Measurements from ENCODE around the gene IMP4. TPM values are rescaled to one million over a fixed set of nuclear protein-coding genes. Genes with fewer than 3 reads are reported as not detected.

The IMP4 gene
- total and polyA plus RNA-seq, 2 of the 8 experiments (the other 6 are each of a cell fraction or from before 2014, with no cell fraction given) = 96.8 to 194 TPM

DNA sequence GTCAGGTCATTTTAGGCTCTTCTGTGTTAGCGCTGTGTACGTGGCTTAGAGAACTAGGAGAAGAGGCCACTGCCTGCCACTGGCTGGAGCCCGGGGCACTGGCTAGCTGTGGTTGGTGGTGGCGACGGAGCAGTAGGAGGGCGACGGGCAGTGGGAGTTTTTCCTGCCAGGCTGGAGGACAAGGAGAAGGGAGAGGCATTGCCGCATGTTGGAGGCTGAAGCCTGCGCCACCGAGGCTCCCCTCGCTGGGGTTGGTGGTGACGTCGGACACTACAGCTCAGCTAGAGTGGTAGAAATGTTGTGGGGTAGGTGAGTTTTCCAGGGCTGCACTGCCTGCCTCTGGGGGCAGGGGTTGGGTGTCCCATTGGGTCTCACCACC is 41.7 kb upstream of the IMP4 start:
- H3K27me3 ChIP-seq (replicated peaks in 1 of 4; ENCODE audit: control insufficient read depth in 3 of 4, extremely low read depth in 1 of 4, insufficient read depth in 3 of 4, low read length in 3 of 4) = no peaks in the 10 kb centered on the region
- no peaks in the 10 kb centered on the region for H3K79me1 ChIP-seq (ENCODE audit: low read depth, low read length)
- no peak overlapping the region for H4K5ac ChIP-seq (ENCODE audit: insufficient read length, low read depth, low read length)
- no peak overlapping the region for H4K91ac ChIP-seq (replicated peaks; ENCODE audit: insufficient read length, low read length)
- H3K36me3 ChIP-seq (ENCODE audit: control insufficient read depth in 2 of 4, insufficient read depth in 4 of 4, low read length in 3 of 4) = no peaks in the 10 kb centered on the region
- H2BK5ac ChIP-seq (ENCODE audit: low read depth, low read length) = no peak overlapping the region
- H3K23ac ChIP-seq (ENCODE audit: insufficient read length) = no peak overlapping the region
- H2BK15ac ChIP-seq (ENCODE audit: low read length) = no peak overlapping the region
- no peaks in the 10 kb centered on the region for H3K4me1 ChIP-seq (replicated peaks in 1 of 4; ENCODE audit: control insufficient read depth in 3 of 4, insufficient read depth in 4 of 4, low read length in 3 of 4)
- no peak for DNase-seq (ENCODE audit: low read depth in 1 of 2, low spot score in 2 of 2)
- no peaks in the 10 kb centered on the region for H3K9me3 ChIP-seq (ENCODE audit: insufficient read depth in 2 of 2, low read depth in 1 of 2, low read length in 1 of 2)
- CTCF ChIA-PET (ENCODE audit: partially characterized antibody) = interaction anchor here (1.2 to 1.6 kb wide), 2 partner anchors 15 to 30 kb away, joined by 4 to 8 read pairs; no protein-coding TSS in a partner anchor
- no peak overlapping the region for H3K4ac ChIP-seq (replicated peaks; ENCODE audit: insufficient read length, low read depth, low read length)
- H3K9ac ChIP-seq (replicated peaks in 1 of 4; ENCODE audit: extremely low read depth in 1 of 4, low read depth in 3 of 4, low read length in 3 of 4) = no peak overlapping the region
- no peak overlapping the region for H2AFZ ChIP-seq (ENCODE audit: low read length)
- no peak for FAIRE-seq
- WGBS, 2 experiments (ENCODE audit: extremely low coverage in 1 of 2, insufficient coverage in 1 of 2, insufficient read length in 1 of 2, insufficient replicate concordance in 2 of 2, low coverage in 1 of 2, low lambda C conversion rate in 2 of 2, missing lambda C conversion rate in 1 of 2) = 94% methylated on average over 11 of the region's 13 CpGs; no CpG with 5 or more reads in 1 of the 2 experiments
- H3K18ac ChIP-seq (ENCODE audit: extremely low read depth, low read length) = no peak overlapping the region
- TF ChIP-seq, protein P1, sequence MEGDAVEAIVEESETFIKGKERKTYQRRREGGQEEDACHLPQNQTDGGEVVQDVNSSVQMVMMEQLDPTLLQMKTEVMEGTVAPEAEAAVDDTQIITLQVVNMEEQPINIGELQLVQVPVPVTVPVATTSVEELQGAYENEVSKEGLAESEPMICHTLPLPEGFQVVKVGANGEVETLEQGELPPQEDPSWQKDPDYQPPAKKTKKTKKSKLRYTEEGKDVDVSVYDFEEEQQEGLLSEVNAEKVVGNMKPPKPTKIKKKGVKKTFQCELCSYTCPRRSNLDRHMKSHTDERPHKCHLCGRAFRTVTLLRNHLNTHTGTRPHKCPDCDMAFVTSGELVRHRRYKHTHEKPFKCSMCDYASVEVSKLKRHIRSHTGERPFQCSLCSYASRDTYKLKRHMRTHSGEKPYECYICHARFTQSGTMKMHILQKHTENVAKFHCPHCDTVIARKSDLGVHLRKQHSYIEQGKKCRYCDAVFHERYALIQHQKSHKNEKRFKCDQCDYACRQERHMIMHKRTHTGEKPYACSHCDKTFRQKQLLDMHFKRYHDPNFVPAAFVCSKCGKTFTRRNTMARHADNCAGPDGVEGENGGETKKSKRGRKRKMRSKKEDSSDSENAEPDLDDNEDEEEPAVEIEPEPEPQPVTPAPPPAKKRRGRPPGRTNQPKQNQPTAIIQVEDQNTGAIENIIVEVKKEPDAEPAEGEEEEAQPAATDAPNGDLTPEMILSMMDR (IDR thresholded peaks at IDR 0.05; ENCODE audit: control extremely low read depth in 1 of 3, insufficient read depth in 1 of 3, low read depth in 1 of 3, low read length in 3 of 3) = no peak
- TF ChIP-seq RXRA (IDR thresholded peaks at IDR 0.05; ENCODE audit: insufficient read depth, low read depth, low read length) (no peak), POU5F1 (IDR thresholded peaks at IDR 0.05; ENCODE audit: low read depth, low read length) (no peak), GTF2F1 (IDR thresholded peaks at IDR 0.05; ENCODE audit: borderline replicate concordance, low read depth, low read length) (no peak), SAP30 (IDR thresholded peaks at IDR 0.05; ENCODE audit: insufficient read depth, insufficient replicate concordance, low read length) (no peak)
- TF ChIP-seq, protein P2, sequence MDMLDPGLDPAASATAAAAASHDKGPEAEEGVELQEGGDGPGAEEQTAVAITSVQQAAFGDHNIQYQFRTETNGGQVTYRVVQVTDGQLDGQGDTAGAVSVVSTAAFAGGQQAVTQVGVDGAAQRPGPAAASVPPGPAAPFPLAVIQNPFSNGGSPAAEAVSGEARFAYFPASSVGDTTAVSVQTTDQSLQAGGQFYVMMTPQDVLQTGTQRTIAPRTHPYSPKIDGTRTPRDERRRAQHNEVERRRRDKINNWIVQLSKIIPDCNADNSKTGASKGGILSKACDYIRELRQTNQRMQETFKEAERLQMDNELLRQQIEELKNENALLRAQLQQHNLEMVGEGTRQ (IDR thresholded peaks at IDR 0.05; ENCODE audit: low read length) = no peak
- H2BK12ac ChIP-seq (ENCODE audit: low read depth, low read length) = no peak overlapping the region
- H3K4me2 ChIP-seq (ENCODE audit: insufficient read depth in 1 of 2, low read depth in 2 of 2, low read length in 2 of 2) = no peak overlapping the region
- no peak overlapping the region for H3K14ac ChIP-seq (ENCODE audit: insufficient read length)
- H2BK20ac ChIP-seq (ENCODE audit: low read length) = no peak overlapping the region
- POLR2A ChIA-PET (ENCODE audit: partially characterized antibody) = no interaction called here
- H2BK120ac ChIP-seq (replicated peaks; ENCODE audit: low read depth, low read length) = no peak overlapping the region
- H4K20me1 ChIP-seq (replicated peaks in 1 of 2; ENCODE audit: control insufficient read depth in 1 of 2, insufficient read depth in 2 of 2, low read length in 2 of 2) = peaks cover 0 to 2% of the 10 kb centered on the region in 2 experiments
- no peak overlapping the region for H3K27ac ChIP-seq (ENCODE audit: low read depth, low read length)
- no peaks in the 10 kb centered on the region; the same call in 1 of the 2 replicates for H3K23me2 ChIP-seq (ENCODE audit: low read depth, low read length)
- no peak overlapping the region for H3K56ac ChIP-seq (replicated peaks; ENCODE audit: insufficient read length, low read depth, low read length)
- H2AK5ac ChIP-seq (ENCODE audit: low read depth, low read length) = no peak overlapping the region
- no peak overlapping the region for H4K8ac ChIP-seq (ENCODE audit: extremely low read depth, insufficient read depth, low read length)
- no peak overlapping the region for H3K4me3 ChIP-seq (ENCODE audit: extremely low read depth in 1 of 4, insufficient read depth in 2 of 4, low read depth in 3 of 4, low read length in 4 of 4)
- H3K79me2 ChIP-seq (ENCODE audit: control insufficient read depth in 1 of 2, insufficient read depth in 2 of 2, low read length in 2 of 2) = no peaks in the 10 kb centered on the region

All from H1 (cell line).